Uterus (tissue), 4 donors: ENCODE results near the gene ABCA1. TPM values are rescaled to one million over a fixed set of nuclear protein-coding genes. Genes with fewer than 3 reads are reported as not detected.

ENCODE experiments used
- DNase-seq, 2 donors: peaks; one replicate each; pipeline ENCODE4 v3.0.0-alpha.2; 2019 to 2020
- H3K27ac ChIP-seq, 2 donors: fragments of 200-600 bp; sonication (generic); 1 replicate in 1 of 2; 2 replicates in 1 of 2; pipeline ENCODE4 v1.5.1; 2016 to 2018
- H3K27me3 ChIP-seq, 2 donors: fragments of 200-600 bp; sonication (generic); one replicate each; pipeline ENCODE4 v1.5.1; 2018 to 2019; ENCODE audit warnings: control low read depth in 1 of 2
- H3K36me3 ChIP-seq, 2 donors: fragments of 200-600 bp; sonication (generic); one replicate each; pipeline ENCODE4 v1.5.1; 2019; ENCODE audit warnings: control low read depth in 1 of 2
- H3K4me1 ChIP-seq, 2 donors: fragments of 200-600 bp; sonication (generic); one replicate each; pipeline ENCODE4 v1.5.1; 2018 to 2019; ENCODE audit warnings: control low read depth in 1 of 2
- H3K4me3 ChIP-seq, 2 donors: fragments of 200-600 bp; sonication (generic); 1 replicate in 1 of 2; 2 replicates in 1 of 2; pipeline ENCODE4 v1.5.1; 2018 to 2019; ENCODE audit warnings: mild to moderate bottlenecking in 1 of 2
- H3K9me3 ChIP-seq, 2 donors: fragments of 200-600 bp; sonication (generic); one replicate each; pipeline ENCODE4 v1.5.1; 2019; ENCODE audit warnings: control low read depth in 1 of 2
- POLR2A ChIP-seq, 2 donors: fragments of 450-650 bp; IDR thresholded peaks; one replicate each; pipeline ENCODE4 v1.6.1; 2016; ENCODE audit warnings: antibody characterized with exemption in 2 of 2, mild to moderate bottlenecking in 1 of 2, moderate library complexity in 1 of 2
- intact Hi-C: fragments of 100-400 bp; cut with DNase I; formaldehyde crosslinking; loops from one replicate; pipeline ENCODE4 v1.15.1; 2023; ENCODE audit warnings: low total_unique reads
- total RNA-seq, 4 donors: library from RNA; depleted of rRNA in 3 of 4; stranded (reverse); fragments of >200 nt in 3 of 4; gene quantifications; one replicate each; pipeline versions ENCODE4 v1.1.0 to v1.2.4, GENCODE V29; 2014 to 2023
- TF ChIP-seq, protein P1 (sequence below), 4 experiments: fragments of 200-600 bp in 2 of 4; fragments of 450-650 bp in 2 of 4; sonication (generic) in 2 of 4; IDR thresholded peaks; one replicate each; pipeline ENCODE4 v1.5.1; 2016 to 2019; ENCODE audit warnings: antibody characterized with exemption in 4 of 4, mild to moderate bottlenecking in 2 of 4, moderate library complexity in 1 of 4
- donor health status: DM: yes; HTN: yes; CAD: no.

ABCA1 gene
- total RNA-seq, 4 donors from 2014 or later: 13.8 to 43.3 (median 25.9) TPM

- TF ChIP-seq, protein P1, sequence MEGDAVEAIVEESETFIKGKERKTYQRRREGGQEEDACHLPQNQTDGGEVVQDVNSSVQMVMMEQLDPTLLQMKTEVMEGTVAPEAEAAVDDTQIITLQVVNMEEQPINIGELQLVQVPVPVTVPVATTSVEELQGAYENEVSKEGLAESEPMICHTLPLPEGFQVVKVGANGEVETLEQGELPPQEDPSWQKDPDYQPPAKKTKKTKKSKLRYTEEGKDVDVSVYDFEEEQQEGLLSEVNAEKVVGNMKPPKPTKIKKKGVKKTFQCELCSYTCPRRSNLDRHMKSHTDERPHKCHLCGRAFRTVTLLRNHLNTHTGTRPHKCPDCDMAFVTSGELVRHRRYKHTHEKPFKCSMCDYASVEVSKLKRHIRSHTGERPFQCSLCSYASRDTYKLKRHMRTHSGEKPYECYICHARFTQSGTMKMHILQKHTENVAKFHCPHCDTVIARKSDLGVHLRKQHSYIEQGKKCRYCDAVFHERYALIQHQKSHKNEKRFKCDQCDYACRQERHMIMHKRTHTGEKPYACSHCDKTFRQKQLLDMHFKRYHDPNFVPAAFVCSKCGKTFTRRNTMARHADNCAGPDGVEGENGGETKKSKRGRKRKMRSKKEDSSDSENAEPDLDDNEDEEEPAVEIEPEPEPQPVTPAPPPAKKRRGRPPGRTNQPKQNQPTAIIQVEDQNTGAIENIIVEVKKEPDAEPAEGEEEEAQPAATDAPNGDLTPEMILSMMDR (IDR thresholded peaks at IDR 0.05): no peak
- TF ChIP-seq POLR2A (IDR thresholded peaks at IDR 0.05): no peak
- intact Hi-C loops: loop anchor here (10.0 kb wide), 1 partner anchor 48 kb away; the partner anchor contains the start of gene ABCA1
- no peaks in the 10 kb centered on the region for H3K36me3 ChIP-seq
Measured at GRCh38 chr9:104972242-104972866, 44.4 kb upstream of the ABCA1 start.

DNA sequence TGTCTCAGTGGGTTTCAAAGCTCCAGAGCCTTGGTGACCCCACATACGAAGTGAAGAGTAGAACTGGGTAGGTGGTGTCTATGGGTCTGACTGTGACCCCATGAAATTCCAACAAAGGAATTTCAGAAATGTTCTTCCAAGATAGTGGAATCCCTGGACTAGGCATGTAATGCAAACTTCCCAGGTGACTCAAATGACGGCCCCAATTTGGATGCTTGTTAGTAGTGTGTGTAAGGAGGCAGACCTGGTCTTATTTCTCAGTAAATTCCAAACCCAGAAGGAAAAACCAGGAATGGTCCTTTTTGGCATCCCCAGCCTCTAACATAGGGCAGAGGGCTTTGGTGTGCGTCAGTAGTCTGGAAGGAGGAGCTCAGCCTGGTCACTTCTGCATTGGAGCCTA, 43.6 kb upstream of the ABCA1 start:
- TF ChIP-seq, protein P1 (IDR thresholded peaks at IDR 0.05): no peak
- TF ChIP-seq POLR2A (IDR thresholded peaks at IDR 0.05): no peak
- no peak overlapping the region for H3K27ac ChIP-seq

More at GRCh38 chr9:104972242-104972866, 44.4 kb upstream of the ABCA1 start:
- Histone ChIP-seq H3K9me3 (no peaks in the 10 kb centered on the region), H3K4me1 (peaks cover 5 to 6% of the 10 kb centered on the region in 2 donors), H3K4me3 (no peak overlapping the region), H3K27ac (no peak overlapping the region), H3K27me3 (no peaks in the 10 kb centered on the region)
- DNase-seq: no peak

GRCh38 chr9:104970271-104970987, 42.5 kb upstream of the ABCA1 start:
- Histone ChIP-seq H3K4me3 (no peak overlapping the region), H3K27me3 (no peaks in the 10 kb centered on the region), H3K36me3 (no peaks in the 10 kb centered on the region), H3K27ac (peak overlapping the region in 1 of 2 donors; percentile 46), H3K4me1 (peaks cover 5 to 6% of the 10 kb centered on the region in 2 donors), H3K9me3 (no peaks in the 10 kb centered on the region)
- DNase-seq: peak in 1 of 2 donors; percentile 51
- TF ChIP-seq POLR2A (IDR thresholded peaks at IDR 0.05): no peak
- intact Hi-C loops: loop anchor here (10.0 kb wide), 1 partner anchor 46 kb away; the partner anchor contains the start of gene ABCA1

More for the DNA sequence above, 43.6 kb upstream of the ABCA1 start:
- Histone ChIP-seq H3K36me3 (no peaks in the 10 kb centered on the region), H3K27me3 (no peaks in the 10 kb centered on the region), H3K9me3 (no peaks in the 10 kb centered on the region), H3K4me3 (no peak overlapping the region), H3K4me1 (peaks cover 5 to 6% of the 10 kb centered on the region in 2 donors)
- intact Hi-C loops: loop anchor here (10.0 kb wide), 1 partner anchor 47 kb away; the partner anchor contains the start of gene ABCA1
- DNase-seq: no peak

- Histone ChIP-seq H3K4me1 (peaks cover 5 to 6% of the 10 kb centered on the region in 2 donors), H3K9me3 (no peaks in the 10 kb centered on the region), H3K27ac (peak overlapping the region; percentile 91 to 97), H3K27me3 (no peaks in the 10 kb centered on the region), H3K36me3 (no peaks in the 10 kb centered on the region), H3K4me3 (no peak overlapping the region)
- intact Hi-C loops: no loop called here
- TF ChIP-seq POLR2A (IDR thresholded peaks at IDR 0.05): no peak
- TF ChIP-seq, protein P1 (IDR thresholded peaks at IDR 0.05): no peak
- no peak for DNase-seq
Measured at GRCh38 chr9:104969116-104969515, 41.2 kb upstream of the ABCA1 start.

- intact Hi-C loops: no loop called here
- no peaks in the 10 kb centered on the region for H3K36me3 ChIP-seq
- peak; percentile 91 to 93 for DNase-seq
- H3K4me3 ChIP-seq: peak overlapping the region; percentile 58 to 73
- H3K9me3 ChIP-seq: no peaks in the 10 kb centered on the region
- H3K27ac ChIP-seq: peak overlapping the region; percentile 91 to 97
- TF ChIP-seq POLR2A (IDR thresholded peaks at IDR 0.05): peak in 1 of 2 donors; percentile 18
- TF ChIP-seq, protein P1 (IDR thresholded peaks at IDR 0.05): peak in 1 of 4 experiments; percentile 7
- H3K4me1 ChIP-seq: peaks cover 5 to 6% of the 10 kb centered on the region in 2 donors
- no peaks in the 10 kb centered on the region for H3K27me3 ChIP-seq
Measured at GRCh38 chr9:104968025-104968982, 40.3 kb upstream of the ABCA1 start.
